Measurements from ENCODE around the gene ADRA2B.
A peak's percentile ranks its signal among the peaks of the same experiment; 100 is the strongest.
"Not testable (repeated sequence)": the region's sequence is repeated elsewhere in the genome, so short reads cannot be mapped to it uniquely, and the experiment has no call there.

Gene ADRA2B

GRCh38 chr2:96067098-96067660 lies 49.2 kb downstream of the ADRA2B start:
- not testable (repeated sequence) for DNase-seq (ENCODE audit: low read depth)

DNA sequence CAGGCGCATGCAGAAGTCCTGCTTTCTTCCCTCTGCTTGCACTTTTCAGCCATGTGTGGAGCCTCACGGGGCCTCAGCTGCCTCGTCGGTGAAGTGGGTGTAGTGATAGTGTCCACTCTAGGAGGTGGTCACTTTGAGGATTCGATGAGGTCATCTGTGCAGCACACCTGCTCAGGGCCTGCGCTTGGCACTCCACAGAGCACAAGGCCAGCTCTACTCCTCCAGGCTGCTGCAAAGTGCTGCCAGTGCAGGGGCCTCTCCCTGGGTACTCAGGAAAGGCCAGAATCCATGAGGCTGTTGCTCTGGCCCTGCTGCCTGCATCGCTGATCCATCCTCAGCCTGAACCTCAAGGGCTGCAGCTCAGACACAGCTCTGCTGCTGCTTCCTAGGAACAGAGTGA lies 49.9 kb downstream of the ADRA2B start:
- not testable (repeated sequence) for DNase-seq (ENCODE audit: low read depth)

DNA sequence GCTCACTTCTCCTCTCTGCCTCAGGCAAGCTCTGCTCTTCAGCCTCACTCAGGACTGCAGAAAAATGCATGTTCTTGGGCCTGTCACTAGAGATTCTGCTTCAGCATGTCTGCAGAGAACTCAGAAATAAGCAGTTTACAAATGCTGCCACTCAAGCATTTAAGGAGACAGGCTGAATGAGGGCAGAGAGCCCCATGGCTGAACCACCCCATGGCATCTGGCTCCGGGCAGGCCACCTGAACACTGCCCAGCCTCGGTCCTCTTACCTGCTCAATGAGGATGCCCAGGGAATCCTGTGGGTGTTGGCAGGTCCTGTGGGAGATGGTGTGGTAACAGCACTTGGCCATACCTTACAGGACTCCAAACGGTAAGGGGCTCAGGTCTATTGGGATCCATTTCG lies 50.4 kb downstream of the ADRA2B start:
- DNase-seq (ENCODE audit: low read depth): not testable (repeated sequence)

- DNase-seq (ENCODE audit: low read depth): no peak
These were observed 50.9 kb downstream of the ADRA2B start for GRCh38 chr2:96065381-96065930.

GRCh38 chr2:96064760-96065159 lies 51.6 kb downstream of the ADRA2B start:
- DNase-seq (ENCODE audit: low read depth): not testable (repeated sequence)

GRCh38 chr2:96064047-96064675 lies 52.2 kb downstream of the ADRA2B start:
- not testable (repeated sequence) for DNase-seq (ENCODE audit: low read depth)

- peak; percentile 40 for DNase-seq (ENCODE audit: low read depth)
These were observed 53.1 kb downstream of the ADRA2B start for GRCh38 chr2:96063116-96063899.
